PC-9 (cell line): ENCODE measurements around the gene ST3GAL2. TPM values are rescaled to one million over a fixed set of nuclear protein-coding genes. Genes with fewer than 3 reads are reported as not detected.
"Not testable (repeated sequence)": the region's sequence is repeated elsewhere in the genome, so short reads cannot be mapped to it uniquely, and the experiment has no call there.

Experiments
- BruUV-seq: library from RNA; stranded (reverse); fragments of 400-500 nt; replicated peaks from 2 replicates; lab custom pipeline; 2021; lab: Mats Ljungman, UMichigan
- CTCF ChIA-PET: fragments of 300-600 bp; sonication (Branson Sonifier 250); formaldehyde crosslinking; loops from one replicate; lab custom pipeline; 2022; ENCODE audit warnings: antibody characterized with exemption; lab: Charles Lee
- POLR2A ChIA-PET: fragments of 300-600 bp; sonication (Branson Sonifier 250); formaldehyde crosslinking; loops from one replicate; lab custom pipeline; 2022; ENCODE audit warnings: antibody characterized with exemption; ENCODE audit not compliant: unreplicated experiment; lab: Charles Lee
- DNase-seq, 2 experiments: peaks; one replicate each; pipeline versions ENCODE4 v3.0.0 to v3.0.0-alpha.2; 2015 to 2022; ENCODE audit warnings: mixed read lengths in 1 of 2
- H2AFZ ChIP-seq: fragments of 200-600 bp; sonication (generic); 2 replicates; pipeline ENCODE4 v1.8.1; 2017; ENCODE audit warnings: antibody characterized with exemption
- H3F3A ChIP-seq: fragments of 200-600 bp; sonication (generic); 2 replicates; pipeline ENCODE4 v1.8.1; 2017; ENCODE audit warnings: antibody characterized with exemption, mild to moderate bottlenecking, low read depth; ENCODE audit not compliant: insufficient read depth
- H3K27ac ChIP-seq: fragments of 200-600 bp; sonication (generic); 2 replicates; pipeline ENCODE4 v1.6.1; 2016; ENCODE audit warnings: mixed run types
- H3K27me3 ChIP-seq: fragments of 200-600 bp; sonication (generic); 2 replicates; pipeline ENCODE4 v1.6.1; 2016; ENCODE audit warnings: low read depth, mixed run types; ENCODE audit not compliant: insufficient read depth
- H3K36me3 ChIP-seq: fragments of 200-600 bp; sonication (generic); 2 replicates; pipeline ENCODE4 v1.6.1; 2016; ENCODE audit warnings: low read depth, mixed run types
- H3K4me1 ChIP-seq: fragments of 200-600 bp; sonication (generic); replicated peaks from 2 replicates; pipeline ENCODE4 v1.6.1; 2016; ENCODE audit warnings: mixed run types; ENCODE audit not compliant: insufficient read depth
- H3K4me2 ChIP-seq: fragments of 200-600 bp; sonication (generic); 2 replicates; pipeline ENCODE4 v1.6.1; 2017; ENCODE audit warnings: mixed run types
- H3K4me3 ChIP-seq: fragments of 200-600 bp; sonication (generic); 2 replicates; pipeline ENCODE4 v1.6.1; 2016; ENCODE audit warnings: mixed run types
- H3K79me2 ChIP-seq: fragments of 200-600 bp; sonication (generic); 2 replicates; pipeline ENCODE4 v1.6.1; 2017; ENCODE audit warnings: low read depth, mixed run types
- H3K9me2 ChIP-seq: fragments of 200-600 bp; sonication (generic); 2 replicates; pipeline ENCODE4 v1.8.1; 2017; ENCODE audit warnings: mild to moderate bottlenecking; ENCODE audit not compliant: insufficient read depth
- H3K9me3 ChIP-seq: fragments of 200-600 bp; sonication (generic); 2 replicates; pipeline ENCODE4 v1.8.1; 2016; ENCODE audit warnings: low read depth; ENCODE audit not compliant: insufficient read depth
- H4K20me1 ChIP-seq: fragments of 200-600 bp; sonication (generic); 2 replicates; pipeline ENCODE4 v1.8.1; 2017; ENCODE audit not compliant: insufficient read depth
- CTCF ChIP-seq: fragments of 200-600 bp; sonication (generic); conservative IDR thresholded peaks from 2 replicates; pipeline ENCODE4 v1.6.1; 2017; ENCODE audit warnings: mixed run types, antibody characterized with exemption, mild to moderate bottlenecking, moderate library complexity
- EZH2 ChIP-seq: fragments of 200-600 bp; sonication (generic); IDR thresholded peaks from 2 replicates; pipeline ENCODE4 v1.8.0; 2017; ENCODE audit warnings: antibody characterized with exemption, low read depth
- intact Hi-C: fragments of 100-400 bp; cut with micrococcal nuclease; formaldehyde crosslinking; loops from one replicate; pipeline ENCODE4 v1.10.0; 2022; ENCODE audit not compliant: unreplicated experiment
- total RNA-seq: library from RNA; stranded (reverse); gene quantifications from 2 replicates; pipeline ENCODE4 v1.2.3, GENCODE V29; 2021

Gene ST3GAL2
- total RNA-seq, 1 experiment from 2014 or later, result 9.7 TPM

DNA sequence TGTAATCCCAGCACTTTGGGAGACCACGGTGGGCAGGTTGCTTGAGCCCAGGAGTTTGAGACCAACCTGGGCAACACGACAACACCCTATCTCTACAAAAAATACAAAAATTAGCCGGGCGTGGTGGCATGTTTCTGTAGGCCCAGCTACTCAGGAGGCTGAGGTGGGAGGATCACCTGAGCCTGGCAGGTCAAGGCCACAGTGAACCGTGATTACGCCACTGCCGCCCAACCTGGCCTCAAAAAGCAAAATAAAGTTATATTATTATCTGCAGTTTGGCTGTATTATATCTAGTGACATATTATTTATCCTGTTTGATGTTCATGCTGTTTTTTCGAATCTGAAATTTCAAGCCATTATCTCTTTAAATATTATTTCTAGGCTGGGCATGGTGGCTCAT is 26.5 kb downstream of the ST3GAL2 start:
- no peaks in the 10 kb centered on the region for H3K36me3 ChIP-seq
- no peaks in the 10 kb centered on the region for H4K20me1 ChIP-seq
- no peaks in the 10 kb centered on the region for H3K9me2 ChIP-seq
- intact Hi-C loops, result no loop called here
- H3K27me3 ChIP-seq, result no peaks in the 10 kb centered on the region
- TF ChIP-seq EZH2 (no peak), CTCF (no peak)
- H3K79me2 ChIP-seq, result no peaks in the 10 kb centered on the region
- no peak overlapping the region for H2AFZ ChIP-seq
- H3K4me1 ChIP-seq, result no peaks in the 10 kb centered on the region
- ChIA-PET POLR2A (no interaction called here), CTCF (interaction anchor here (0.7 kb wide), 1 partner anchor 80 kb away, joined by 9 read pairs; no protein-coding TSS in a partner anchor)
- H3K4me3 ChIP-seq, result no peak overlapping the region
- H3F3A ChIP-seq, result peaks cover 5% of the 10 kb centered on the region; the same call in 1 of the 2 replicates
- H3K9me3 ChIP-seq, result no peaks in the 10 kb centered on the region
- H3K4me2 ChIP-seq, result no peak overlapping the region
- BruUV-seq, result no TSS peak
- no peak for DNase-seq
- H3K27ac ChIP-seq, result no peak overlapping the region

DNA sequence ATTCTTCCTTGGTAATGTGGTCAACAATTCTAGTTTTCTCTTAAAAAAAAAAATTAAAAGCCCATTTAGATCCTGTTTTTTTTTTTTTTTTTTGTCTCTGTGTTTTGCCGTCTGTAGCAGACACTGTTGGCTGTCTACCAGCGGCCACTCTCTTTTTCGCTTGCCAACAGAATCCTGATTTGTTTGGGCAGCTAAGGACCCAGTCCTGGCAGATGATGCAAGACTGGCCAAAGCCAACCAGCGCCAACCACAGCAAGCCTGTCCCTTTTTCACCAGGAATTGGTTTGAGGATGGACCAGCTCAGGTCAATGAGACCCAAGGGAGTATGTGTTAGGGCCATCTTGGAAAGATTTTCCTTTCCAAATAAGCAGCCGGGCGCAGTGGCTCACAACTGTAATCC is 28.2 kb downstream of the ST3GAL2 start:
- H3K27me3 ChIP-seq, result no peaks in the 10 kb centered on the region
- H3K4me1 ChIP-seq, result peaks cover 4% of the 10 kb centered on the region
- H3K27ac ChIP-seq, result no peak overlapping the region
- BruUV-seq, result no TSS peak
- ChIA-PET POLR2A (interaction anchor here (0.7 kb wide), 1 partner anchor 11 kb away, joined by 5 read pairs; no protein-coding TSS in a partner anchor), CTCF (no interaction called here)
- peaks cover 10% of the 10 kb centered on the region; the same call in 1 of the 2 replicates for H3F3A ChIP-seq
- H3K4me2 ChIP-seq, result no peak overlapping the region
- H3K36me3 ChIP-seq, result no peaks in the 10 kb centered on the region
- no peaks in the 10 kb centered on the region for H3K79me2 ChIP-seq
- intact Hi-C loops, result no loop called here
- no peak overlapping the region for H3K4me3 ChIP-seq
- H3K9me3 ChIP-seq, result no peaks in the 10 kb centered on the region
- DNase-seq, result no peak
- no peak for TF ChIP-seq EZH2
- no peak for TF ChIP-seq CTCF
- no peaks in the 10 kb centered on the region for H4K20me1 ChIP-seq
- H3K9me2 ChIP-seq, result no peaks in the 10 kb centered on the region
- H2AFZ ChIP-seq, result no peak overlapping the region

DNA sequence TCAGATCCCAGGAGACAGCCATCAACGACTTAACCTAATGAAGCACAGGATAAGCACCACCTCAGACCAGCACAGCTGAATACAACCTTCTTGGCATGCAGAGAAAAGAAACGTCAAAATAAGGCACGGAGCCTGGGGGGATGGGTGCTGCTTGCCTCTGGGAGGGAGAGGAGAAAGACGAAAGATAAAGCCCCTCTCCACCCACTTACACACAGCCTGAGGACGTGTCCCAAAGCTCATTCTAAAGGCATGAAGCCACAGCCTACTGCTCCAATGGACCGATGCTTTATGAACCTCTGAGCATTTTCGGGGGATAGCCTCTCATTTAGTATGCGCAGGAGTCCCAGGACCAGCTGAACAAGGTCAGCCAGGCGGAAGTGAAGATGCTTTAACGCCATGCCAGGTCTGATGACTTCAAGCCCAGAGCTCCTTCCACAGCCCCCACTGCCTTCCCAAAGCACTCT is 31.1 kb downstream of the ST3GAL2 start:
- ChIA-PET CTCF (no interaction called here), POLR2A (no interaction called here)

DNA sequence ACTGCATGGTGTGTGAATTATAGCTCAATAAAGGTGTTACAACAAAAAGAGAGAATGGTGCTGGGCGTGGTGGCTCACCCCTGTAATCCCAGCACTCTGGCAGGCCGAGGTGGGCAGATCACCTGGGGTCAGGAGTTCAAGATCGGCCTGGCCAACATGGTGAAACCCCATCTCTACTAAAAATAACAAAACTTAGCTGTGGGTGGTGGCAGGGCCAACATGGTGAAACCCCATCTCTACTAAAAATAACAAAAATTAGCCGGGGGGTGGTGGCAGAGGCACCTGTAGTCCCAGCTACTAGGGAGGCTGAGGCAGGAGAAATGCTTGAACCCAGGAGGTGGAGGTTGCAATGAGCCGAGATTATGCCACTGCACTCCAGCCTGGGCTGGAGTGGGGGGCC is 32.8 kb downstream of the ST3GAL2 start:
- POLR2A ChIA-PET, H3K9me3 ChIP-seq, DNase-seq, H3K79me2 ChIP-seq, H3K27ac ChIP-seq, H2AFZ ChIP-seq, H3K4me3 ChIP-seq, H3K36me3 ChIP-seq, H3K9me2 ChIP-seq, BruUV-seq, H4K20me1 ChIP-seq, H3K4me2 ChIP-seq, H3K27me3 ChIP-seq, intact Hi-C loops, CTCF ChIA-PET: not testable (repeated sequence)
- Histone ChIP-seq H3F3A (peaks cover 32% of the 10 kb centered on the region), H3K4me1 (peaks cover 38% of the 10 kb centered on the region)

More for the DNA sequence above, 31.1 kb downstream of the ST3GAL2 start:
- Histone ChIP-seq H3K4me1 (peaks cover 33% of the 10 kb centered on the region), H3K9me3 (no peaks in the 10 kb centered on the region), H3K4me2 (no peak overlapping the region), H3K27ac (no peak overlapping the region), H3F3A (peaks cover 36% of the 10 kb centered on the region), H3K9me2 (no peaks in the 10 kb centered on the region), H3K79me2 (no peaks in the 10 kb centered on the region), H4K20me1 (no peaks in the 10 kb centered on the region), H3K27me3 (no peaks in the 10 kb centered on the region), H2AFZ (no peak overlapping the region), H3K36me3 (no peaks in the 10 kb centered on the region), H3K4me3 (no peak overlapping the region)
- no peak for TF ChIP-seq EZH2
- TF ChIP-seq CTCF, result no peak
- no peak for DNase-seq
- no TSS peak for BruUV-seq
- intact Hi-C loops, result no loop called here
